SK-N-SH treated with all-trans-retinoic acid at 6 μM for 48 hours (cell line): Measurements from ENCODE around the gene AMPH.
"Not testable (repeated sequence)": the region's sequence is repeated elsewhere in the genome, so short reads cannot be mapped to it uniquely, and the experiment has no call there.

Source experiments
- ATAC-seq: fragments of 200-7000 bp; cut with Tn5 transposase; 3 replicates; pipeline ENCODE4 v1.9.1; 2020; ENCODE audit warnings: mild to moderate bottlenecking, moderate library complexity
- CSDC2 ChIP-seq: fragments of 250-450 bp; sonication (Bioruptor Pico); IDR thresholded peaks from 2 replicates; pipeline ENCODE4 v1.5.0; 2020; ENCODE audit warnings: mild to moderate bottlenecking, moderate library complexity
- ESRRG ChIP-seq: fragments of 250-450 bp; sonication (Bioruptor Pico); IDR thresholded peaks from 2 replicates; pipeline ENCODE4 v1.6.1; 2021; ENCODE audit warnings: mild to moderate bottlenecking
- GLIS3 ChIP-seq: fragments of 250-450 bp; sonication (Bioruptor Pico); IDR thresholded peaks from 2 replicates; pipeline ENCODE4 v1.5.0; 2020; ENCODE audit warnings: mild to moderate bottlenecking, moderate library complexity
- ISL1 ChIP-seq: fragments of 250-450 bp; sonication (Bioruptor Pico); IDR thresholded peaks from 2 replicates; pipeline ENCODE4 v2.1.2; 2022; ENCODE audit warnings: mild to moderate bottlenecking, moderate library complexity
- OSR1 ChIP-seq: fragments of 250-450 bp; sonication (Bioruptor Pico); IDR thresholded peaks from 2 replicates; pipeline ENCODE4 v1.8.0; 2022; ENCODE audit warnings: moderate library complexity, mild to moderate bottlenecking, inconsistent platforms
- POU6F1 ChIP-seq: fragments of 250-450 bp; sonication (Bioruptor Pico); IDR thresholded peaks from 2 replicates; pipeline ENCODE4 v1.8.0; 2021; ENCODE audit warnings: low read depth, mild to moderate bottlenecking, moderate library complexity, borderline replicate concordance
- RARB ChIP-seq: fragments of 250-450 bp; sonication (Bioruptor Pico); IDR thresholded peaks from 2 replicates; pipeline ENCODE4 v1.8.0; 2021; ENCODE audit warnings: mild to moderate bottlenecking, moderate library complexity
- ZFP3 ChIP-seq: fragments of 250-450 bp; sonication (Bioruptor Pico); IDR thresholded peaks from 2 replicates; pipeline ENCODE4 v1.5.0; 2020; ENCODE audit warnings: mild to moderate bottlenecking, moderate library complexity
- ZNF565 ChIP-seq: fragments of 450-650 bp; formaldehyde crosslinking; conservative IDR thresholded peaks from 2 replicates; pipeline ENCODE4 v1.5.0; 2020; ENCODE audit warnings: low read depth, mild to moderate bottlenecking, moderate library complexity
- TF ChIP-seq, protein P1 (sequence below): fragments of 250-450 bp; sonication (Bioruptor Pico); IDR thresholded peaks from 2 replicates; pipeline ENCODE4 v1.8.0; 2020; ENCODE audit warnings: mild to moderate bottlenecking, moderate library complexity, borderline replicate concordance

AMPH gene

GRCh38 chr7:38354271-38354851, 276.8 kb downstream of the AMPH start:
- ATAC-seq: not testable (repeated sequence)

DNA sequence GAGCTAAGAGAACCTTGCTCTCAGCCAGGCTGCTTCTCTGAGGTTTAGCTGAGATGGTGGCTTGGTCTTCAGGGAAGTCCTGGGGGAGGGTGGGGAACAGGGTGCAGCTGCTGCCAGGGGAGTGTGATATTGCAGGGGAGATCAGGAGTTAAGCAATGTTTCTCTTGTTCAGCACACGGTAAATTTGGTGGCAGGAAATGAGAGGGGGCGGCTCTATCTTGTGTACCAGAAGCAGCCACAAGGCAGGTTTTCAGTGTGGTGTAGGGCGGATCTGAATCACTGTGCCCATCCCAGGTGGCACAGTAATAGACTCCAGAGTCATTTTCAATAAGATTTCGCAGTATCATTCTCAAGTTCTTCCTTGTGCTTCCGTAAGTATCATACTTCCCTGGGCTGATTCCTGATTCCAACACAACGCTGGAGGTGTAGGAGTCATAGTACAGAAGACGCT, 277.7 kb downstream of the AMPH start:
- ATAC-seq: not testable (repeated sequence)

- no peak for ATAC-seq
- TF ChIP-seq OSR1 (CRISPR knock-in tag) (no peak), RARB (no peak), ESRRG (no peak), CSDC2 (CRISPR knock-in tag) (no peak), ZNF565 (CRISPR knock-in tag) (no peak), ZFP3 (CRISPR knock-in tag) (no peak)
- TF ChIP-seq, protein P1, sequence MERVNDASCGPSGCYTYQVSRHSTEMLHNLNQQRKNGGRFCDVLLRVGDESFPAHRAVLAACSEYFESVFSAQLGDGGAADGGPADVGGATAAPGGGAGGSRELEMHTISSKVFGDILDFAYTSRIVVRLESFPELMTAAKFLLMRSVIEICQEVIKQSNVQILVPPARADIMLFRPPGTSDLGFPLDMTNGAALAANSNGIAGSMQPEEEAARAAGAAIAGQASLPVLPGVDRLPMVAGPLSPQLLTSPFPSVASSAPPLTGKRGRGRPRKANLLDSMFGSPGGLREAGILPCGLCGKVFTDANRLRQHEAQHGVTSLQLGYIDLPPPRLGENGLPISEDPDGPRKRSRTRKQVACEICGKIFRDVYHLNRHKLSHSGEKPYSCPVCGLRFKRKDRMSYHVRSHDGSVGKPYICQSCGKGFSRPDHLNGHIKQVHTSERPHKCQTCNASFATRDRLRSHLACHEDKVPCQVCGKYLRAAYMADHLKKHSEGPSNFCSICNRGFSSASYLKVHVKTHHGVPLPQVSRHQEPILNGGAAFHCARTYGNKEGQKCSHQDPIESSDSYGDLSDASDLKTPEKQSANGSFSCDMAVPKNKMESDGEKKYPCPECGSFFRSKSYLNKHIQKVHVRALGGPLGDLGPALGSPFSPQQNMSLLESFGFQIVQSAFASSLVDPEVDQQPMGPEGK (CRISPR knock-in tag): no peak
Observed at GRCh38 chr7:38351601-38352000, 279.6 kb downstream of the AMPH start.

GRCh38 chr7:38350777-38351176, 280.4 kb downstream of the AMPH start:
- not testable (repeated sequence) for ATAC-seq

DNA sequence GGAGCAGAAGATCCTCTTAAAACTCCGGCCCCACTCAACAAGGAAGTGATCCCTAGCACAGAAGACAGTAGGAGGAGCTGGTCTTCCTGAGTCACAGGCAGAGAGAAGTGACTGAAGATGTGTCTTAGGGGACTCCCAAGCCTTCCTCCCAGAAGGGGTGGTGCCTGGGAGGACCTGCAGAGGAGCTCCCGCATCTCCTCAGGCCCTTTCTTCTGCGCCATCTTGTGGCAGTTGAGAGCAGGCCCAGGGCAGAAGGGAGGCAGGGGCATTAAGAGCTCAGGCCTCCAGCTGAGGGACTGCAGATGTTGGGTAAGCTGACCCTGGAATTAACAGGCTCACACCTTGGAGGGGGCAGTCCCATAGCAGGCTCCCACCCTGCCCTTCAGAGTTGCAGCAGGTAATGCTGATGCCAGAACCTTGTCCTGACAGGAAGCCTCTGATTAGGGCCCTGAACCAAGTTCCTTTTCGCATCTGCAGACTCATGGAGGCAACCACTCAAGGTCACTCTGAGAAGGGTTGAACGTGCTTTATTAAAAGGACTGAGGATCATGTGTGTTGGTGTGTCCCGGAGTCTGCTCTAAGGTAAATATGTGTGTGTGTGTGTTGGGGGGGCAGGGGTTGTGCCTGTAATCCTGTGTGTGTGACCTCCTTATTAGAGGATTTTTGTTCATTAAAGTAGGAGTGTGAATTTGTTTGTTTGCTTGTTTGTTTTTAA, 281.1 kb downstream of the AMPH start:
- ATAC-seq: not testable (repeated sequence)

- ATAC-seq: not testable (repeated sequence)
Observed at GRCh38 chr7:38349126-38349795, 281.9 kb downstream of the AMPH start.

DNA sequence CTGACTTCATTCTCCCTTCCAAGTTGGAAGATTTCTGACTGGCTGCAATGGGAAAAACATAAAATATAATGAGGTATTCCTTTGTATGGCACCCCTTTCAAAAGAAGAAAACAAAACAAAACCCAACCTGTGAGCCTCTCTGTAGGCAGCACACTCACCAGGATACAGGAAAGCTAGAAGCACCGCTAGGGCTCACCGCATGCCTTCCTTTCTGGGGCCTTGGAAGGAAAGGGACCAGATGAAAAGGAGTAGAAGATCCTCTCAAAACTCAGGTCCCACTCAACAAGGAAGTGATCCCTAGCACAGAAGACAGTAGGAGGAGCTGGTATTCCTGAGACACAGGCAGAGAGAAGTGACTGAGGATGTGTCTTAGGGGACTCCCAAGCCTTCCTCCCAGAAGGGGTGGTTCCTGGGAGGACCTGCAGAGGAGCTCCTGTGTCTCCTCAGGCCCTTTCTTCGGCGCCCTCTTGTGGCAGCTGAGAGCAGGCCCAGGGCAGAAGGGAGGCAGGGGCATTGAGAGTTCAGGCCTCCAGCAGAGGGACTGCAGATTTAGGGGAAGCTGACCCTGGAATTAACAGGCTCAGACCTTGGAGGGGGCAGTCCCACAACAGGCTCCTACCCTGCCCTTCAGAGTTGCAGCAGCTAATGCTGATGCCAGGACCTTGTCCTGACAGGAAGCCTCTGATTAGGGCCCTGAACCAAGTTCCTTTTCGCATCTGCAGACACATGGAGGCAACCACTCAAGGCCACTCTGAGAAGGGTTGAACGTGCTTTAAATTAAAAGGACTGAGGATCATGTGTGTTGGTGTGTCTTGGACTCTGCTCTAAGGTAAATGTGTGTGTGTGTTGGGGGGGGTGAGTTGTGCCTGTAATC, 285.6 kb downstream of the AMPH start:
- peak; percentile 99 for ATAC-seq

GRCh38 chr7:38344741-38345140, 286.4 kb downstream of the AMPH start:
- ATAC-seq: not testable (repeated sequence)

DNA sequence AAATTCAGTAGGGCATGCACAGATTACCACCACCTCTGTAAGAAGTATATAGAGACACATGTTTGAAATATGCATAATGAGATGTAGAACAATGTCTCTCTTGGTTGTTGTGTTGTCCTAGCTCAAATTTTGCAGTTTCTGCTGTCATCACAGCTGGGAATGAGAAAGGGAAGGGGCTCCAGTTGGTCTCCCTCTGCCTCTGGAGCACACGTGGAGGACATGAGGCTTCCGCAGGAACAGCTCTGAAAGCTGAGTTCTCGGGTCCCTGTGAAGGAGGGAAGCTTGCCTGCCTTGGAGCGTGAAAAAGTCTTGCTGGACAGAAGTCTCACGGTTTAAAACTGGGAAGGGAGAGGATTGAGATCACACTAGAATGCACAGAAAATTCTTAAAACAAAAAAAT, 289.0 kb downstream of the AMPH start:
- not testable (repeated sequence) for ATAC-seq

GRCh38 chr7:38341172-38341705, 289.9 kb downstream of the AMPH start:
- ATAC-seq: peak; percentile 90

GRCh38 chr7:38339953-38340819, 291.0 kb downstream of the AMPH start:
- TF ChIP-seq POU6F1 (CRISPR knock-in tag): no peak
- no peak for TF ChIP-seq CSDC2 (CRISPR knock-in tag)
- TF ChIP-seq ISL1: no peak
- TF ChIP-seq GLIS3 (CRISPR knock-in tag): no peak

GRCh38 chr7:38336148-38336515, 295.0 kb downstream of the AMPH start:
- ATAC-seq: not testable (repeated sequence)

More at GRCh38 chr7:38339953-38340819, 291.0 kb downstream of the AMPH start:
- ATAC-seq: no peak
